Osteocyte (in vitro differentiated cells): ENCODE results near the gene ZNF579. TPM values are rescaled to one million over a fixed set of nuclear protein-coding genes. Genes with fewer than 3 reads are reported as not detected.

Experiments used
- DNase-seq: peaks from one replicate; pipeline ENCODE4 v3.0.0; 2021; ENCODE audit warnings: mixed read lengths; ENCODE audit not compliant: unreplicated experiment; ENCODE audit errors: extremely low spot score
- H3K27ac Mint-ChIP-seq: one replicate; pipeline ENCODE4 v1.8.0; 2021; ENCODE audit warnings: mild to moderate bottlenecking, mixed read lengths; ENCODE audit not compliant: unreplicated experiment
- H3K27me3 Mint-ChIP-seq: one replicate; pipeline ENCODE4 v1.8.0; 2021; ENCODE audit warnings: mixed read lengths; ENCODE audit not compliant: unreplicated experiment
- H3K36me3 Mint-ChIP-seq: one replicate; pipeline ENCODE4 v1.8.0; 2021; ENCODE audit warnings: mixed read lengths; ENCODE audit not compliant: unreplicated experiment
- H3K4me1 Mint-ChIP-seq: one replicate; pipeline ENCODE4 v1.8.0; 2021; ENCODE audit warnings: mixed read lengths; ENCODE audit not compliant: unreplicated experiment
- H3K4me3 Mint-ChIP-seq: one replicate; pipeline ENCODE4 v1.8.0; 2021; ENCODE audit warnings: mild to moderate bottlenecking, moderate library complexity, mixed read lengths; ENCODE audit not compliant: unreplicated experiment
- H3K9me3 Mint-ChIP-seq: one replicate; pipeline ENCODE4 v1.8.0; 2021; ENCODE audit warnings: mixed read lengths; ENCODE audit not compliant: unreplicated experiment
- total RNA-seq: library from RNA; stranded (reverse); gene quantifications from 2 replicates; pipeline ENCODE4 v1.2.1, GENCODE V29; 2021
- TF ChIP-seq, protein P1 (sequence below): fragments of 200-600 bp; sonication (generic); IDR thresholded peaks from 2 replicates; pipeline ENCODE4 v1.5.0; 2021; ENCODE audit warnings: antibody characterized with exemption, mild to moderate bottlenecking, moderate library complexity

The ZNF579 gene
- total RNA-seq, 1 donor from 2014 or later = 29.2 TPM

- H3K4me3 Mint-ChIP-seq = peak overlapping the region; percentile 16
- H3K27me3 Mint-ChIP-seq = no peaks in the 10 kb centered on the region
- no peak for DNase-seq
These were observed 28.0 kb downstream of the ZNF579 start for GRCh38 chr19:55552620-55553019.

GRCh38 chr19:55552206-55552605, 28.4 kb downstream of the ZNF579 start:
- H3K27ac Mint-ChIP-seq = peak overlapping the region; percentile 92
- peaks cover 54% of the 10 kb centered on the region for H3K4me1 Mint-ChIP-seq
- TF ChIP-seq, protein P1, sequence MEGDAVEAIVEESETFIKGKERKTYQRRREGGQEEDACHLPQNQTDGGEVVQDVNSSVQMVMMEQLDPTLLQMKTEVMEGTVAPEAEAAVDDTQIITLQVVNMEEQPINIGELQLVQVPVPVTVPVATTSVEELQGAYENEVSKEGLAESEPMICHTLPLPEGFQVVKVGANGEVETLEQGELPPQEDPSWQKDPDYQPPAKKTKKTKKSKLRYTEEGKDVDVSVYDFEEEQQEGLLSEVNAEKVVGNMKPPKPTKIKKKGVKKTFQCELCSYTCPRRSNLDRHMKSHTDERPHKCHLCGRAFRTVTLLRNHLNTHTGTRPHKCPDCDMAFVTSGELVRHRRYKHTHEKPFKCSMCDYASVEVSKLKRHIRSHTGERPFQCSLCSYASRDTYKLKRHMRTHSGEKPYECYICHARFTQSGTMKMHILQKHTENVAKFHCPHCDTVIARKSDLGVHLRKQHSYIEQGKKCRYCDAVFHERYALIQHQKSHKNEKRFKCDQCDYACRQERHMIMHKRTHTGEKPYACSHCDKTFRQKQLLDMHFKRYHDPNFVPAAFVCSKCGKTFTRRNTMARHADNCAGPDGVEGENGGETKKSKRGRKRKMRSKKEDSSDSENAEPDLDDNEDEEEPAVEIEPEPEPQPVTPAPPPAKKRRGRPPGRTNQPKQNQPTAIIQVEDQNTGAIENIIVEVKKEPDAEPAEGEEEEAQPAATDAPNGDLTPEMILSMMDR = no peak
- no peaks in the 10 kb centered on the region for H3K27me3 Mint-ChIP-seq
- no peaks in the 10 kb centered on the region for H3K36me3 Mint-ChIP-seq
- no peaks in the 10 kb centered on the region for H3K9me3 Mint-ChIP-seq
- DNase-seq = no peak
- H3K4me3 Mint-ChIP-seq = peak overlapping the region; percentile 42

More at GRCh38 chr19:55552620-55553019, 28.0 kb downstream of the ZNF579 start:
- TF ChIP-seq, protein P1 = no peak
- no peaks in the 10 kb centered on the region for H3K36me3 Mint-ChIP-seq
- H3K4me1 Mint-ChIP-seq = peaks cover 49% of the 10 kb centered on the region
- H3K27ac Mint-ChIP-seq = peak overlapping the region; percentile 92
- no peaks in the 10 kb centered on the region for H3K9me3 Mint-ChIP-seq

GRCh38 chr19:55550321-55550650, 30.4 kb downstream of the ZNF579 start:
- DNase-seq = no peak
- TF ChIP-seq, protein P1 = no peak
- H3K36me3 Mint-ChIP-seq = no peaks in the 10 kb centered on the region
- H3K4me1 Mint-ChIP-seq = peaks cover 70% of the 10 kb centered on the region
- peak overlapping the region; percentile 91 for H3K27ac Mint-ChIP-seq
- H3K27me3 Mint-ChIP-seq = no peaks in the 10 kb centered on the region
- no peaks in the 10 kb centered on the region for H3K9me3 Mint-ChIP-seq
- H3K4me3 Mint-ChIP-seq = peak overlapping the region; percentile 32

DNA sequence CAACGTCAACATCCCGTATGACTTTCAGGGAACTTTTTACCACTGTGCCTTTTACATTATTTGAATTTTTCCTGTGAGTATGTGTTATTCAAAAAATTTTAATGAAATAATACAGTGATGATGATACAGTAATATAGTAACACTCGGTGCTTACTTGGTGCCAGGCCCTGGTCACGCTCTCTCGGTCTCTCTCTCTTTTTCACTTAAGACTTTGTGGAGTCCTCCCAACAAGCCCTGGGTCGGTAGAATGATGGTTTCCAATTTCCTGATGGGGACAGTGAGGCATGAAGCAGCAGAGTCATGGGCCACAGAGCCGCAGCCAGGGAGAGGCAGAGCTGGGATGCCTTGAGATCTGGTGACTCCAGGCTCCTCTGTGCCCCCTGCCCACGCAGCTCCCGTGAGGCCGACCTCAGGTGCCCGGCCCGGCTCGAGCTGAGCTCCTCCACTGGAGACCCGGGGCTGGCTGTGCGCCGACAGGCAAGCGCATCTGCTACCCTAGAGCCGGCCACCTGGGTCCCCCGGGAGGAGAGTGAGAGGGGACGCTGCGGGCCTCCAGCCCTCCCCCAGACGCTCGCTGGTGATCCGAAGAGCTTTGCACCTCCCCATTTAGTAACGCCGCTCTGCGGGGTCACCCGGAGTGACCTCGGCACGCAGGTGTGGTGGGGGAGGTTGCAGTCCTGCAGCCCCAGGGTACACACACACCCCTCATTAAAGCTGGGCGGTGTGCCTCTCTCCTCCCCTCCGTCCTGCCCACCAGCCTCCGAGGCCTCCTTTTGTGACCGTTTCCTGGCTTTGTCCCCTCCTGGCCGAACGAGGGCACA, 30.9 kb downstream of the ZNF579 start:
- Mint-ChIP-seq H3K9me3 (no peaks in the 10 kb centered on the region), H3K36me3 (no peaks in the 10 kb centered on the region)

More for the DNA sequence above, 30.9 kb downstream of the ZNF579 start:
- DNase-seq = no peak
- peaks cover 72% of the 10 kb centered on the region for H3K4me1 Mint-ChIP-seq
- peak overlapping the region; percentile 32 for H3K4me3 Mint-ChIP-seq
- H3K27me3 Mint-ChIP-seq = no peaks in the 10 kb centered on the region
- TF ChIP-seq, protein P1 = no peak
- peak overlapping the region; percentile 91 for H3K27ac Mint-ChIP-seq
